ENCODE measurements around the gene WWOX.

DNA sequence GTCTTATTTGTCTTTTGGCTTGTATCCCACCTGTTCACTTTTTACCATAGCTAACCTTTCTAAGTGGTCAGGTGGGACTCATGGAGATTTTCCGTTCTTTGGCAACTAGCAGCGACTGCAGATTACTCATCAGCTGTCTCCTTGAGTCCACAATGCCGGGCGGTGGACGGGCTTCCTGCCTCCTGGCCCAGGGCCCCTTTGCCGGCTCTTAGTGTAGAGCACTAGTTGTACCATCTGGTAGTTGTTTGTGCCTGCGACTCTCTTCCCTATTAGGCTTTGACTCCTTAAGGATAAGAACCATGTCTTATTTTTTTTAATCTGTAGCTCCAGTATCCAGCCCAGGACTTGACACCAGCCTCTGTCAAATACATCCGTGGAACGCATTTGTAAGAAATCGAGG lies 399.9 kb downstream of the WWOX start:
- TF ChIP-seq, protein P1, sequence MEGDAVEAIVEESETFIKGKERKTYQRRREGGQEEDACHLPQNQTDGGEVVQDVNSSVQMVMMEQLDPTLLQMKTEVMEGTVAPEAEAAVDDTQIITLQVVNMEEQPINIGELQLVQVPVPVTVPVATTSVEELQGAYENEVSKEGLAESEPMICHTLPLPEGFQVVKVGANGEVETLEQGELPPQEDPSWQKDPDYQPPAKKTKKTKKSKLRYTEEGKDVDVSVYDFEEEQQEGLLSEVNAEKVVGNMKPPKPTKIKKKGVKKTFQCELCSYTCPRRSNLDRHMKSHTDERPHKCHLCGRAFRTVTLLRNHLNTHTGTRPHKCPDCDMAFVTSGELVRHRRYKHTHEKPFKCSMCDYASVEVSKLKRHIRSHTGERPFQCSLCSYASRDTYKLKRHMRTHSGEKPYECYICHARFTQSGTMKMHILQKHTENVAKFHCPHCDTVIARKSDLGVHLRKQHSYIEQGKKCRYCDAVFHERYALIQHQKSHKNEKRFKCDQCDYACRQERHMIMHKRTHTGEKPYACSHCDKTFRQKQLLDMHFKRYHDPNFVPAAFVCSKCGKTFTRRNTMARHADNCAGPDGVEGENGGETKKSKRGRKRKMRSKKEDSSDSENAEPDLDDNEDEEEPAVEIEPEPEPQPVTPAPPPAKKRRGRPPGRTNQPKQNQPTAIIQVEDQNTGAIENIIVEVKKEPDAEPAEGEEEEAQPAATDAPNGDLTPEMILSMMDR (IDR thresholded peaks at IDR 0.05 in 8 of 11, conservative IDR thresholded peaks at IDR 0.05 in 3 of 11), result no peak
- TF ChIP-seq POLR2AphosphoS5 (IDR thresholded peaks at IDR 0.05), result no peak
